Measurements from ENCODE around the gene EID1.
"Not testable (repeated sequence)": the region's sequence is repeated elsewhere in the genome, so short reads cannot be mapped to it uniquely, and the experiment has no call there.

EID1 gene

GRCh38 chr15:48871542-48871941, 6.4 kb upstream of the EID1 start:
- DNase-seq: no peak

DNA sequence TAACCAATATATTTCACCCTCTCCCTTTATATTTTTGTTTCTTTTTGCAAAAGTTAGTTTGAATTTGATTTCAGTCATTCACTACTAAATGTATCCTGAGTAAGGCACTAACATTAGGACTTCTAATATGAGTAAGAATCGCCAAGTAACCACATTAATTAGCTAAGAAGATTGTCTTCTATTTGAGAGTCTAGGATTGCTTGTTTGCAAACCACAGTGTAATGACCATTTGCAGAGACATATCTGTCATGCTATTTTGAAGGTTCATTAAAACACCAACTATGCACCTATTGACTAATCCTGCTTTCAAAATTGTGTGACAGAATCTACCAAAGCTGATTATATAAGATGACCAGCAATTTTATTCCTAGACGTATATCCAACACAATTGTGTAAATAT, 5.3 kb upstream of the EID1 start:
- DNase-seq: no peak

GRCh38 chr15:48875241-48875960, 2.5 kb upstream of the EID1 start:
- no peak for DNase-seq

- no peak for DNase-seq
Measured at GRCh38 chr15:48876057-48876456, 1.9 kb upstream of the EID1 start.

- DNase-seq: no peak
Measured at GRCh38 chr15:48880070-48880634, 2.2 kb downstream of the EID1 start.

GRCh38 chr15:48883699-48884098, 5.8 kb downstream of the EID1 start:
- DNase-seq: no peak

DNA sequence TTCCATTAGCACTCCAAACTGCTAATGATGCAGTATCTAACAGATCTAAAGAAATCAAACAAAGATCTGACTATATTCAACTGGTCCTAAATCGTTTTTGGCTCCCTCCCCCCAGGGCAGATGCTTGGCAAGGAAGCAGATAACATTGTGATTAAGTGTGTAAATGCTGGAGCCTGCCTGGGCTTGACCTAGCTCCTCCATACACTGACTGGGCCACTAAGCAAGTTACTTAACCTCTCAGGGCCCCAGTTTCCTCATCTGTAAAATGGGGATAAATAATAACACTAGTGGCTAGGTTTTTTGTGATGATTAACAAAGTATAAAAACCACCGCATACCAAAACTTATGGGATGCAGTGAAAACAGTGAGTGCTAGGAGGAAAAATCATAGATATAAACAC, 9.2 kb downstream of the EID1 start:
- DNase-seq: peak; percentile 21

GRCh38 chr15:48888191-48888590, 10.3 kb downstream of the EID1 start:
- DNase-seq: no peak

DNA sequence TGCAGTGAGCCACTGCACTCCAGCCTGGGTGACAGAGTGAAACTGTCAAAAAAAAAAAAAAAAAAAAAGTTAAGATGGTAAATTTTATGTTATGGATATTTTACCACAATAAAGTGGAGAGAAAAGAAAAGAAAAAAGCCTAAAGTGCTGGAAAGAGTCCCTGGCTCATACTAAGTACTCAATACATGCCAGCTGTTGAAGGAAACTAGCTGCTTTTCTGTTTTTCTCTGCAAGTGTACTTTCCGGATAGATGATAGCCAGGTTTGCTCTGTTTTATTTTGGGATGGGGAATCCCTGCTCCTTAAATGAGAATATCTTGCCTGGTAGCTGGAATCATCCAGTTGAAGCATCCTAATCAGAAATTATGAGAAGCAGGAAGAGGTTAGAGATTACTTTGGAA, 10.9 kb downstream of the EID1 start:
- no peak for DNase-seq

GRCh38 chr15:48889925-48890324, 12.0 kb downstream of the EID1 start:
- no peak for DNase-seq

DNA sequence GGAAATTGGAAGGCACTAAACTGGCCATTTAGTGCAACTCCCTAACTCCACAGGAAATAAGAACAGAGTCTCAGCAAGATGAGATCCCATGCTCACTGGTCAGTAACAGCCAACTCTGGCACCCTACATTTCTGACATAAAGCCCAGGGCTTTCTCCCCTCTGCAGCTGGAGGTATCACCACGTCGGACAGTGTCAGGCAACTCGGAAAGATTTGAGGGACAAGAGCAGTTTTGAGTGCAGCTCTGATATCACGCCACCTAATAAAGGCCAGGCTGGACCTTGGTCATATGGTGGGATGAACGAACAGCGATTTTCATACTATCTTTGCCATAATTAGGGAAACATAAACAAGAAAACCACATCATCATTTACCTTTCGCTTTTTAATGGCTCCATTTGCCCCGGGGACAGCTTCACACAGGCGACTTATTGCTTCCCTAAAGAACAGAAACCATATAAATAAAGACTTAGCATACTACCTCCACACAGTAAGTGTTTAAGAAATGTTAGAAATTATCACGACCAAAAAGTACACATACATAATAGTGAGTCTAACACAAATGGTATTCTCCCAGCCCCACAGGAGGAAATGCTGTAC, 12.5 kb downstream of the EID1 start:
- DNase-seq: peak; percentile 3

DNA sequence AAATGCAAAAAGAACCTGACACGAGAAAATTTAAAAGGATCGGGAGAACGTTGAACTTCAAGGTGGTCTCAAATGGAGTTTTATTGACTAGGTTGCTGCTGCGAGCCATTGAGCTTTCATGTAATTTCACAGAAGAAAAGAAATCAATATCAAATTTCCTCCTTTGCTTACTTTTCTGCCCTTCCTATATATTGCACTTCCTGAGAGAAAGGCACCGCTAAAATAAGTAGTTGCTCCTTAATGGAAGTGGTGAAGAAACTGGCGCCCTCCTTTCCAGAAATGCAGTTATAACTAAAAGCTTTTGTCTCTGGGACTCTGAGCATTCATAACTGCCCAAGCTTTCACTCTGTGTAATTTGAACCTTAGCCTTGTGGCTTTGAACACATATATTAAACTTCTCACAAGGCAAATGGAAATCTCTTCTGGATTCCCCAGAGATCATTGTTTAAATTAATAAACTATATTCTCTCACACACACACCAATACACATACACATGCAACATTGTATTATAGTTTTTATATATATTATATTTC, 13.4 kb downstream of the EID1 start:
- DNase-seq: peak; percentile 5

- DNase-seq: no peak
Measured at GRCh38 chr15:48893311-48893710, 15.4 kb downstream of the EID1 start.

- DNase-seq: peak; percentile 21
Measured at GRCh38 chr15:48896869-48897814, 19.2 kb downstream of the EID1 start.

GRCh38 chr15:48898032-48898431, 20.1 kb downstream of the EID1 start:
- no peak for DNase-seq

GRCh38 chr15:48898446-48898845, 20.5 kb downstream of the EID1 start:
- DNase-seq: no peak

DNA sequence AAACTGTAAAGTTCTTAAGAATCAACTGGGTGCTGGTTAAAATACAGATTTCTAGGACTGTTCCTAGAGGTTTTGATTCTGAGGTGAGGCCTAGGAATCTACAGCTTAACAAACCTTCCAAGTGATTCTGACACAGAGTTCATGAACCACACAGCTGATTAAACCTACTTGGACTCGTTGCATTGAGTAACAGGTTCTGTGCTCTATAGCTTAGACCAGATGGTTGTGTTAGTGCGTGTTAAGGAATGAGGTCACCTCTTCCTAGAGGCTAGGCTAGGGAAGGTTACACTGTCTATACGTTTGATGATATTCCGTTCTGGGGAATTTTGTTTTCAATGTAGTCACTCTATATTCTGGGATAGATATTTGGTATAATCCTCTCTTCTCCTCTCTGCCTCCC, 21.9 kb downstream of the EID1 start:
- DNase-seq: no peak

DNA sequence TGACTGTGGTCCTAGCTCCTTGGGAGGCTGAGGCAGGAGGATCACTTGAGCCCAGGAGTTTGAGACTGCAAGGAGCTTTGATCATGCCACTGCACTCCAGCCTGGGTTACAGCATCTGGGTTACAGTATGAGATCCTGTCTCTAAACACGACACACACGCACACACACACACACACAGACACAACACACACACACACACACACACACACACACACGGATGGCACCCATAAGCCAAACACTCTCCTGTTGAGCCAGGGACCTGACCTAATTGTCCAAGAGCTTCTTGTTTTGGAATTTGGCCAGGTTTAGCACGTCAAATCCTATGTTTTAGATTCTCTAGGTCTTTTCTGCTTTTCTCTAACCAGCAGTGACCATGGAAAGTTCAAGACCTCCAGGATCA, 26.8 kb downstream of the EID1 start:
- DNase-seq: no peak

GRCh38 chr15:48905216-48905615, 27.3 kb downstream of the EID1 start:
- DNase-seq: no peak

- DNase-seq: no peak
Measured at GRCh38 chr15:48905847-48906246, 27.9 kb downstream of the EID1 start.

DNA sequence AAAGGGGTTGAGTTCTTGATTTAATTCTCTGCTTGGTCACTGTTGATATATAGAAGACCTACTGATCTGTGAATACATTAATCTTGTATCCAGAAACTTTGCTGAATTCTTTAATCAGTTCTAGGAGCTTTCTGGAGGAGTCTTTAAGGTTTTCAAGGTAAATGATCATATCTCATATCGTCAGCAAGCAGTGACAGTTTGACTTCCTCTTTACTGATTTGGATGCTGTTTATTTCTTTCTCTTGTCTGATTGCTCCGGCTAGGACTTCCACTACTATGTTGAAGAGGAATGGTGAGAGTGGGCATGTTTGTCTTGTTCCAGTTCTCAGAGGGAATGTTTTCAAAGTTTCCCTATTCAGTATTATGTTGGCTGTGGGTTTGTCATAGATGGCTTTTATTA, 31.4 kb downstream of the EID1 start:
- not testable (repeated sequence) for DNase-seq

DNA sequence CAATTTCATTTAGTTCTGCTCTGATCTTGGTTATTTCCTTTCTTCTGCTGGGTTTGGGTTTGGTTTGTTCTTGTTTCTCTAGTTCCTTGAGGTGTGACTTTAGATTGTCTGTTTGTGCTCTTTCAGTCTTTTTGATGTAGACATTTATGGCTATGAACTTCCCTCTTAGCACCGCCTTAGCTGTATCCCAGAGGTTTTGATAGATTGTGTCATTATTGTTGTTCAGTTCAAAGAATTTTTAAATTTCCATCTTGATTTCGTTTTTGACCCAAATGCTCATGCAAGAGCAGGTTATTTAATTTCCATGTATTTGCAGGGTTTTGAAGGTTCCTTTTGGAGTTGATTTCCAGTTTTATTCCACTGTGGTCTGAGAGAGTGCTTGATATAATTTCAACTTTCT, 32.6 kb downstream of the EID1 start:
- DNase-seq: not testable (repeated sequence)

GRCh38 chr15:48913141-48913540, 35.2 kb downstream of the EID1 start:
- DNase-seq: no peak
